ENCODE measurements around the gene NGEF.

The NGEF gene

DNA sequence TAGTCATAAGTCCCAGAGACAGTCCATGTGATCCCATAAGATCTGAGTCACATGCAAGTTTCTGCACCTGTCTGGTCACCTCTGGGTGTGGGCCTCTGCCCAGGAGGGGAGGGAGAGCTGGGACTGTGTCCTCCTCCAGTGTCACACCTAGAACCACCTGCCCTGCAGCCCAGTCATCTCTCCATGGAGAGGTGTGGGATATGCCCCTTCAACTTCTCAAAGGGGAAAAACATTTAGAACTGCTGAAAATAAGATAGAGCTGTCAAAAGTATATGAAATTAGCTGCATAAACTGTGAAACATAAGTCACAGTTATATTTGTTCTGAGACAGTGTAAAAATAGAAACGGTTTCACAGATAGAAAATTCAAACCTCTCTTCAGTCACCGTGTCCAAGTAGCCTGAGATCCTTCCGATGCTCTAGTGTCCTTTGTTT is 55.4 kb downstream of the NGEF start:
- DNase-seq: no peak
- no peak overlapping the region for H3K4me3 Mint-ChIP-seq
- no peaks in the 10 kb centered on the region for H3K4me1 Mint-ChIP-seq (ENCODE audit: low read depth)
- peaks cover 3% of the 10 kb centered on the region for H3K27me3 Mint-ChIP-seq
- no peaks in the 10 kb centered on the region for H3K9me3 Mint-ChIP-seq
- no peak overlapping the region for H3K27ac Mint-ChIP-seq
- H3K36me3 Mint-ChIP-seq (ENCODE audit: low read depth): no peaks in the 10 kb centered on the region

- DNase-seq: no peak
- Mint-ChIP-seq H3K4me1 (ENCODE audit: low read depth) (no peaks in the 10 kb centered on the region), H3K27me3 (peaks cover 12% of the 10 kb centered on the region), H3K27ac (no peak overlapping the region), H3K9me3 (no peaks in the 10 kb centered on the region), H3K4me3 (no peak overlapping the region), H3K36me3 (ENCODE audit: low read depth) (no peaks in the 10 kb centered on the region)
Measured at GRCh38 chr2:232955856-232956255, 57.2 kb downstream of the NGEF start.

GRCh38 chr2:232954691-232955090 is 58.4 kb downstream of the NGEF start:
- H3K27me3 Mint-ChIP-seq: peaks cover 12% of the 10 kb centered on the region
- H3K4me3 Mint-ChIP-seq: no peak overlapping the region
- H3K27ac Mint-ChIP-seq: no peak overlapping the region
- H3K36me3 Mint-ChIP-seq (ENCODE audit: low read depth): no peaks in the 10 kb centered on the region
- no peaks in the 10 kb centered on the region for H3K4me1 Mint-ChIP-seq (ENCODE audit: low read depth)
- no peaks in the 10 kb centered on the region for H3K9me3 Mint-ChIP-seq
- DNase-seq: no peak

GRCh38 chr2:232951891-232952290 is 61.2 kb downstream of the NGEF start:
- H3K4me3 Mint-ChIP-seq: no peak overlapping the region
- no peaks in the 10 kb centered on the region for H3K4me1 Mint-ChIP-seq (ENCODE audit: low read depth)
- H3K27me3 Mint-ChIP-seq: peaks cover 12% of the 10 kb centered on the region
- H3K27ac Mint-ChIP-seq: no peak overlapping the region
- no peaks in the 10 kb centered on the region for H3K36me3 Mint-ChIP-seq (ENCODE audit: low read depth)
- H3K9me3 Mint-ChIP-seq: no peaks in the 10 kb centered on the region
- no peak for DNase-seq

DNA sequence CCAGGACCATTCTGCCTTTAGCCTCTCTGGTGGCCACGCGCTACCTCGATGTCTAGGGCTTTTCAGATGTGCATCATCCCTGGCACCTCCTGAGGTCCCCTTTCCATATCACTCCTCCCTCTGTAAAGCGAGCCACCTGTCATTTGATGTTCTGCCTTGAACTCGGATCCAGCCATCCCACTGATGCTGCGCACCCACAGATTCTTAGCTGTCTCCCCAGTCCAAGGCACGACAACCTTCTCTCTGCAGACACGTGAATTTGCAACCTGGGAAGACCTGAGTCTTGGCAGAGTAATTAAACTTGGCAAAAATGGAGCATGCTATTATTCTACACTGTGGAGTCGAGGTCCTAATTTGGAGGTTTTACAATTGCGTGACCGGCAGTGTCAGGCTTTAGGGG is 61.9 kb downstream of the NGEF start:
- Mint-ChIP-seq H3K4me1 (ENCODE audit: low read depth) (no peaks in the 10 kb centered on the region), H3K27ac (no peak overlapping the region), H3K9me3 (no peaks in the 10 kb centered on the region), H3K36me3 (ENCODE audit: low read depth) (no peaks in the 10 kb centered on the region), H3K4me3 (no peak overlapping the region), H3K27me3 (peaks cover 12% of the 10 kb centered on the region)
- DNase-seq: no peak

DNA sequence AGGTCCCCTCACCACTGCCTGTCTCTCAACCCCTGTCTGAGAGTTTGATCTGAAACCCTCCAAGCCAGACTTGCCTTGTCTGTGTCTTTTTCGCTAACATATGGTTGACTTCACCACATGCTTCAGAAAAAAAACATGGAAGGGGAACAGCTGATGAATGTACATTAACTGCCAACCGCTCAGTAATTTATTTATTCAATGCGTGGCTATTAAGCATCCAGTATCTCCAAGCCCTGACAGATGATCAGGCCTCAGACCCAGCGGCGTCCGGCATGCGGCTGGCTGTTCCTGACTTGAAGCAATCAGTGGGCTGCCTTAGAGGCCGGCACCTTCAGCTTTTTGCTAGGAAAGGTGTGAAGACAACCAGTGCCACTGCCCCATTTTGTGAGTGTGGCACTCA is 62.3 kb downstream of the NGEF start:
- Mint-ChIP-seq H3K27me3 (peaks cover 12% of the 10 kb centered on the region), H3K36me3 (ENCODE audit: low read depth) (no peaks in the 10 kb centered on the region), H3K4me3 (no peak overlapping the region), H3K27ac (no peak overlapping the region), H3K4me1 (ENCODE audit: low read depth) (no peaks in the 10 kb centered on the region), H3K9me3 (no peaks in the 10 kb centered on the region)
- no peak for DNase-seq

- Mint-ChIP-seq H3K4me3 (no peak overlapping the region), H3K27me3 (peaks cover 12% of the 10 kb centered on the region), H3K4me1 (ENCODE audit: low read depth) (no peaks in the 10 kb centered on the region), H3K36me3 (ENCODE audit: low read depth) (no peaks in the 10 kb centered on the region), H3K9me3 (no peaks in the 10 kb centered on the region), H3K27ac (no peak overlapping the region)
- no peak for DNase-seq
Measured at GRCh38 chr2:232949016-232949415, 64.0 kb downstream of the NGEF start.

DNA sequence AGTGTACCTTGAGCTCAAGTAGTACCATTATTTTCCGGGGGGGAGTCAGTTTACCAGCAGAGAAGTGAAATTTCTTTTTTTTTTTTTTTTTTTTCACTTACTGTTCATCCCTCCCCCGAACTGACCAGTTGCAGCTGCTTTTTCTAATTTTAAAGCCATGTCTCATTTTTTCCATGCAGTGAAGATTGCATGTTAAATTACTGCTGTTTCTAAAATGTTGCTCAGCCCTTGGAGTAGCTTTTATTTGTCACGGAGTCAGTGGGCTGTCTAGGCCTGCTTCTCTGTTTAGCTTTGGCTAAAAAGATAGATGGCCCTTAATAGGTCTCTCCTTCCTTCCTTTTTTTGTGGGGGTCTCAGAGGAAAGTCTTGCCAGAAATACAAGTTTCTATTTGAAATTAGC is 70.2 kb downstream of the NGEF start:
- H3K9me3 Mint-ChIP-seq: peaks cover 5% of the 10 kb centered on the region
- H3K27ac Mint-ChIP-seq: no peak overlapping the region
- no peak overlapping the region for H3K4me3 Mint-ChIP-seq
- peaks cover 16% of the 10 kb centered on the region for H3K27me3 Mint-ChIP-seq
- no peak for DNase-seq
- H3K36me3 Mint-ChIP-seq (ENCODE audit: low read depth): no peaks in the 10 kb centered on the region
- H3K4me1 Mint-ChIP-seq (ENCODE audit: low read depth): peaks cover 10% of the 10 kb centered on the region

GRCh38 chr2:232941912-232942594 is 71.0 kb downstream of the NGEF start:
- no peak overlapping the region for H3K27ac Mint-ChIP-seq
- H3K36me3 Mint-ChIP-seq (ENCODE audit: low read depth): no peaks in the 10 kb centered on the region
- H3K9me3 Mint-ChIP-seq: peaks cover 5% of the 10 kb centered on the region
- H3K27me3 Mint-ChIP-seq: peaks cover 24% of the 10 kb centered on the region
- H3K4me1 Mint-ChIP-seq (ENCODE audit: low read depth): peaks cover 10% of the 10 kb centered on the region
- no peak overlapping the region for H3K4me3 Mint-ChIP-seq
- no peak for DNase-seq

GRCh38 chr2:232941400-232941799 is 71.7 kb downstream of the NGEF start:
- Mint-ChIP-seq H3K27me3 (peaks cover 26% of the 10 kb centered on the region), H3K4me3 (no peak overlapping the region), H3K4me1 (ENCODE audit: low read depth) (peaks cover 10% of the 10 kb centered on the region), H3K27ac (no peak overlapping the region), H3K9me3 (peaks cover 5% of the 10 kb centered on the region), H3K36me3 (ENCODE audit: low read depth) (no peaks in the 10 kb centered on the region)
- DNase-seq: no peak

DNA sequence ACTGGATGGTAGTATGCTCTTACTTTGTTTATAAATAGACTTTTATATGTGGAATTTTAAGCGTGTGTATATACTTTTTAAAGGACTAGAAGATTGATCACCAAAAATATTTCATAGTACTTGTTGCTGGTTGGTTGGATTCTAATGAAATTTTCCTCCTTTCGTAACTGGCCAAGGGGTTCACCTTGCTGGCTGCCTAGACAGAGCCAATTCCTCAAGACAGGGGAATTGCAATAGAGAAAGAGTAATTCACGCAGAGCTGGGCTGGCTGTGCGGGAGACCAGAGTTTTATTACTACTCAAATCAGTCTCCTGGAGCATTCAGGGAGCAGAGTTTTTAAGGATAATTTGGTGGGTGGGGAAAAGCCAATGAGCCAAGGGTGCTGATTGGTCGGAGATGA is 72.3 kb downstream of the NGEF start:
- Mint-ChIP-seq H3K27ac (no peak overlapping the region), H3K27me3 (peaks cover 28% of the 10 kb centered on the region), H3K4me3 (no peak overlapping the region), H3K9me3 (peaks cover 5% of the 10 kb centered on the region), H3K4me1 (ENCODE audit: low read depth) (peaks cover 10% of the 10 kb centered on the region), H3K36me3 (ENCODE audit: low read depth) (no peaks in the 10 kb centered on the region)
- DNase-seq: no peak

DNA sequence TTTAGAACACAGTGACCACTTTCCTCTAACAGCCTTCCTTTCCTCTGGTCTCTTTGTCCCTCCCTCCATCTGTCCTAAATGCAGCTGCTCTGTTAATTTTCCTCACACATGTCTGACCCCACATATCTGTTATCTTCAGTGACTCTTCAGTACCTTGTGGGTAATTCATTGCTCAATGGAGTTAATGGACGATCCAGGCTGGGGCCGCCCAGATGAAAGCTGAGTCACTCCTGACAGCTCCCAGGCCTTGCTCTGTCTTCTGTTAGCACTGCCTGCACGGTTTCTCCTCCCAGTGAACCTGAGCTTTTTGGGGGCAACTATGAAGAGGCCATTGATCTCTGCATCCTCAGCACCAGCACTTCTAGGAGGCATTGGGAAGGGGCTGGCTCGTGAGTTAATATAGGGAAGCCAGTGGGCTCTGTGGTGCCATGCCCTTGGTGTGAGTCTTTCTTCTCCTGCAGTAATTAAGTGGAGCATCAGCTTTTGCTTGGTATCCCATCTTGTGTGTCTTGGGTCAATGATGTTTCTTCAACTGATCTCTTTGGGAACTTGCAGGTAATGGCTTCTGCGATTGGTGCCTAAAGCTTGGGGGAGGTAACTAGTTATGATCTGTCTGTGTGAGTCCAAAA is 75.7 kb downstream of the NGEF start:
- Mint-ChIP-seq H3K36me3 (ENCODE audit: low read depth) (no peaks in the 10 kb centered on the region), H3K4me3 (no peak overlapping the region), H3K4me1 (ENCODE audit: low read depth) (peaks cover 10% of the 10 kb centered on the region), H3K27ac (no peak overlapping the region), H3K27me3 (peaks cover 38% of the 10 kb centered on the region), H3K9me3 (peaks cover 5% of the 10 kb centered on the region)
- no peak for DNase-seq

DNA sequence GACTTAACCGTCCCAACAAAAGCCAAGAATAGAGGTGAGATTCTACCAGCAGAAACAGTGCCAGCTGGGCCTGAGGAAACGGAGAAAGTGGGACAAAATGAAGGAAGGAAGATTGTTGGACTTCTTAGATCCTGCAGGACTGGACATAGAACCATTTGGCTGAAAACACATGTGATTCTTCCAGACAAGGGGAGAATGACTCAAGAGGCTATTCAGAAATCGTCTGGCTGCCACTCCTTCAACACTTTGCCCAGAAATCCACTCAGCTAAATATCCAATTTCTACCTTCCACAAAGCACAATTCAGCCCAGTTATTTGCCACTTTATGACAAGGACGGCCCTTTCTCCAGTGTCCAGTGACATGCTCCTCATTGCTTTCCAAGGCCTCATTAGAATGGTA is 81.4 kb downstream of the NGEF start:
- H3K4me1 Mint-ChIP-seq (ENCODE audit: low read depth): peaks cover 16% of the 10 kb centered on the region
- H3K27me3 Mint-ChIP-seq: peaks cover 53% of the 10 kb centered on the region

GRCh38 chr2:232930059-232930400 is 83.0 kb downstream of the NGEF start:
- Mint-ChIP-seq H3K27ac (no peak overlapping the region), H3K27me3 (peaks cover 65% of the 10 kb centered on the region), H3K4me3 (no peak overlapping the region), H3K36me3 (ENCODE audit: low read depth) (no peaks in the 10 kb centered on the region), H3K4me1 (ENCODE audit: low read depth) (peaks cover 20% of the 10 kb centered on the region), H3K9me3 (peaks cover 4% of the 10 kb centered on the region)
- no peak for DNase-seq

More for the DNA sequence above, 81.4 kb downstream of the NGEF start:
- Mint-ChIP-seq H3K27ac (no peak overlapping the region), H3K9me3 (peaks cover 4% of the 10 kb centered on the region), H3K4me3 (no peak overlapping the region), H3K36me3 (ENCODE audit: low read depth) (no peaks in the 10 kb centered on the region)
- DNase-seq: no peak

GRCh38 chr2:232929303-232930058 is 83.6 kb downstream of the NGEF start:
- no peak for DNase-seq
- Mint-ChIP-seq H3K27ac (no peak overlapping the region), H3K4me3 (peak overlapping the region; percentile 45), H3K4me1 (ENCODE audit: low read depth) (peaks cover 20% of the 10 kb centered on the region), H3K27me3 (peaks cover 71% of the 10 kb centered on the region), H3K9me3 (peaks cover 6% of the 10 kb centered on the region), H3K36me3 (ENCODE audit: low read depth) (no peaks in the 10 kb centered on the region)
